Measurements from ENCODE around the gene TMEM92.
A peak's percentile ranks its signal among the peaks of the same experiment; 100 is the strongest.

Gene TMEM92

DNA sequence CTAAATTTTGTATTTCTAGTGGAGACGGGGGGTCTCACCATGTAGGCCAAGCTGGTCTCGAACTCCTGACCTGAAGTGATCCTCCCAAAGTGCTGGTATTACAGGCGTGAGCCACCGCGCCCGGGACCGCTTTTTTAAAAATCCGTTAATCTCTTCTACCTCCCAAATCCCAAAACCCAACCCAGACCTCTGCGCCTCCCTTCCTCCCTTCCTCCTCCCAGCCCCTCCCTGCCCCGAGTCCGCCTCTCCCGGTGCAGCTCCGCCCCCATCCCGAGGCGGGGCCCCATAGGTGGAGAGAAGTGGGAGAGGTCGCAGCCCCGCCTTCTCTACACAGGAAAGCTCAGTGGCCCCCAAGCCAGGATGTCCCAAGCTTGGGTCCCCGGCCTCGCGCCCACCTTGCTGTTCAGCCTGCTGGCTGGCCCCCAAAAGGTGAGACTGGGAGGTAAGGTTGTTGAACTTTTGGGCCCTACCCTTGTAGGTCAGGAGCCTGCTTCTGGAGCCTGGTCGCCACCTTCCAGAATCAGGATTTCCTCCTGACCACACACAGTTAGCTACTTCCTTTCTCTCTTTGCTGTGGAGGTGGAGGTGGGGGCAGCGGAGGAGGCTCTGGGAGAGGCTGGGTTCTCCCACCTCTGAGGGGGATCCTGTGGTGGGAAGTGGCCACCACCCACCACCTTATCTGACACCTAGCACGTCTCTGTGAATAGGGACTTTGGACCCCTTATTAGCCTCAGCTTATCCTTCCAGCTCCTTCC lies at the start of gene TMEM92:
TSS of gene TMEM92 (plus strand) at position 325 of the 755 bp plus-strand sequence. CDS start at position 361, 36 bp downstream.
- no peak for TF ChIP-seq CTCF (IDR thresholded peaks at IDR 0.05; ENCODE audit: control insufficient read depth, insufficient read depth, low read depth, low read length, missing control alignments)
- peak within 1 kb of the TSS; percentile 64 for H3K4me3 ChIP-seq (ENCODE audit: control insufficient read depth, low read depth, low read length)
- no peak for DNase-seq (ENCODE audit: low read depth)

DNA sequence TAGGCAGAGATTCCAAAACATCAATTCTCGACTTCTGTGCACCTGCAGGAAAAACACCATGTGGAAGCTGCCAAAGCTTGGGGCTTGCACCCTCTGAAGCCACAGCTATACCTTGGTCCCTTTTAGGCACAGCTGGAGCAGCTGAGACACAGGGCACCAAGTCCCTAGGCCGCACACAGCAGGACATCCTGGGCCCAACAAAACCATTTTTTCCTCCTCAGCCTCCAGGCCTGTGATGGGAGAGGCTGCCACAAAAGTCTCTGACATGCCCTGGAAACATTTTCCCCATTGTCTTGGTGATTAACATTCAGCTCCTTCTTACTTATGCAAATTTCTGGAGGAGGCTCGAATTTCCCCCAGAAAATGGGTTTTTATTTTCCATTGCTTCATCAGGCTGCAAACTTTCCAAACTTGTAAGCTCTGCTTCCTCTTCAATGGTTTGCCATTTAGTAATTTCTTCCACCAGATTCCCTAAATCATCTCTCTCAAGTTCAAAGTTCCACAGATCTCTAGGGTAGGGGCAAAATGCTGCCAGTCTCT lies 48.5 kb upstream of the TMEM92 start:
- DNase-seq (ENCODE audit: low read depth): no peak
- no peak overlapping the region for H3K4me3 ChIP-seq (ENCODE audit: control insufficient read depth, low read depth, low read length)
- TF ChIP-seq CTCF (IDR thresholded peaks at IDR 0.05; ENCODE audit: control insufficient read depth, insufficient read depth, low read depth, low read length, missing control alignments): no peak

- TF ChIP-seq CTCF (IDR thresholded peaks at IDR 0.05; ENCODE audit: control insufficient read depth, insufficient read depth, low read depth, low read length, missing control alignments): no peak
Observed at GRCh38 chr17:50234581-50234980, 39.7 kb upstream of the TMEM92 start.

DNA sequence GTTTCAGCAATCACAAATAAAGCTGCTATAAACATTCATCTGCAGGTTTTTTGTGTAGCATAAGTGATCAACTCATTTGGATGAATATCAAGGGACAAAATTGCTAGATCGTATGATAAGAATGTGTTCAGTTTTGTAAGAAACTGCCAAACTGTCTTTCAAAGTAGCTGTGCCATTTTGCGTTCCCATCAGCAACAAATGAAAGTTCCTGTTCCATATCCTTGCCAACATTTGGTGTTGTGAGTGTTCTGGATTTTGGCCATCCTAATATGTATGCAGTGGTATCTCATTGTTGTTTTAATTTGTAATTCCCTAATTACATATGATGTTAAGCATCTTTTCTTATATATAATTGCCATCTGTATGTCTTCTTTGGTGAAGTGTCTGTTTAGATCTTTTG lies 36.4 kb upstream of the TMEM92 start:
- DNase-seq (ENCODE audit: low read depth): no peak
- no peak overlapping the region for H3K4me3 ChIP-seq (ENCODE audit: control insufficient read depth, low read depth, low read length)
- no peak for TF ChIP-seq CTCF (IDR thresholded peaks at IDR 0.05; ENCODE audit: control insufficient read depth, insufficient read depth, low read depth, low read length, missing control alignments)

More at GRCh38 chr17:50234581-50234980, 39.7 kb upstream of the TMEM92 start:
- H3K4me3 ChIP-seq (ENCODE audit: control insufficient read depth, low read depth, low read length): no peak overlapping the region
- DNase-seq (ENCODE audit: low read depth): no peak

- no peak for TF ChIP-seq CTCF (IDR thresholded peaks at IDR 0.05; ENCODE audit: control insufficient read depth, insufficient read depth, low read depth, low read length, missing control alignments)
- no peak for DNase-seq (ENCODE audit: low read depth)
Observed at GRCh38 chr17:50238601-50239280, 35.5 kb upstream of the TMEM92 start.

DNA sequence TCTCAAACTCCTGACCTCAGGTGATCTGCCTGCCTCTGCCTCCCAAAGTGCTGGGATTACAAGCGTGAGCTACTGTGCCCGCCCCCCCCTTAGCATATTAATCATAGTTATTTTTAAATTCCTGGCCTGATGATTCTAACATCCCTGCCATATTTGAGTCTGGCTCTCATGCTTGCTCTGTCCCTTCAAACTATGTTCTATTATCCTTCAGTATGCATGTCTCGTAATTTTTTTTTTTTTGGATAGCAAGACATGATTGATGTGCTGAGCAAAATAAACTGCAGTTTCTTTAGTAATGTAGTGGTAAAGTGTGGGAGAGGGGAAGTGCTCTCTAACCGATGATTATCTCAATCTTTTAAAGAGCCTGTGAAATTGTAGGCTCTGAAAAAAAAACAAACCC lies 34.3 kb upstream of the TMEM92 start:
- TF ChIP-seq CTCF (IDR thresholded peaks at IDR 0.05; ENCODE audit: control insufficient read depth, insufficient read depth, low read depth, low read length, missing control alignments): no peak
- DNase-seq (ENCODE audit: low read depth): no peak
- H3K4me3 ChIP-seq (ENCODE audit: control insufficient read depth, low read depth, low read length): no peak overlapping the region

More at GRCh38 chr17:50238601-50239280, 35.5 kb upstream of the TMEM92 start:
- H3K4me3 ChIP-seq (ENCODE audit: control insufficient read depth, low read depth, low read length): no peak overlapping the region

All from AG09309 (cell line).